Measurements from ENCODE around the gene MKLN1.

MKLN1 gene

DNA sequence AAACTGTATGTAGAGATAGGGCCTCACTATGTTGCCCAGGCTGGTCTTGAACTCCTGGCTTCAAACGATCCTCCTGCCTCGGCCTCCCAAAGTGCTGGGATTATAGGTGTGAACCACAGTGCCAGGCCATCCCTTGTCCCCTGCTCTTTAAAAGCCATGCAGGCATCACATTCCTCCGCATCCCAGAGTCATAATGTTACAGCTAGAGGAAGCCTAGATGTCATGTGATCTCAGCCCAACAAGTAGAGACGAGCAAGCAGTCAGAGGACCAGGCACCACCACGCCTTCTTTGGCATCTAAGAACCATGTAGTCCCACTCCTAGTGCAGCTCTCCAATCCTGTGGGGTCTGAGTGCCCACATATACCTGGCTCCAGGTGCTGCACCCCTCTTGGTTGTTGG lies 215.6 kb downstream of the MKLN1 start:
- TF ChIP-seq, protein P1, sequence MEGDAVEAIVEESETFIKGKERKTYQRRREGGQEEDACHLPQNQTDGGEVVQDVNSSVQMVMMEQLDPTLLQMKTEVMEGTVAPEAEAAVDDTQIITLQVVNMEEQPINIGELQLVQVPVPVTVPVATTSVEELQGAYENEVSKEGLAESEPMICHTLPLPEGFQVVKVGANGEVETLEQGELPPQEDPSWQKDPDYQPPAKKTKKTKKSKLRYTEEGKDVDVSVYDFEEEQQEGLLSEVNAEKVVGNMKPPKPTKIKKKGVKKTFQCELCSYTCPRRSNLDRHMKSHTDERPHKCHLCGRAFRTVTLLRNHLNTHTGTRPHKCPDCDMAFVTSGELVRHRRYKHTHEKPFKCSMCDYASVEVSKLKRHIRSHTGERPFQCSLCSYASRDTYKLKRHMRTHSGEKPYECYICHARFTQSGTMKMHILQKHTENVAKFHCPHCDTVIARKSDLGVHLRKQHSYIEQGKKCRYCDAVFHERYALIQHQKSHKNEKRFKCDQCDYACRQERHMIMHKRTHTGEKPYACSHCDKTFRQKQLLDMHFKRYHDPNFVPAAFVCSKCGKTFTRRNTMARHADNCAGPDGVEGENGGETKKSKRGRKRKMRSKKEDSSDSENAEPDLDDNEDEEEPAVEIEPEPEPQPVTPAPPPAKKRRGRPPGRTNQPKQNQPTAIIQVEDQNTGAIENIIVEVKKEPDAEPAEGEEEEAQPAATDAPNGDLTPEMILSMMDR (IDR thresholded peaks at IDR 0.05; ENCODE audit: low read depth, low read length) = no peak
- no peak for DNase-seq (ENCODE audit: low read depth, low spot score)
- no peak overlapping the region for H3K4me3 ChIP-seq (ENCODE audit: low read depth, low read length)
- in situ Hi-C loops (cut with HindIII; ENCODE audit: low sequenced_read_pairs) = no loop called here

DNA sequence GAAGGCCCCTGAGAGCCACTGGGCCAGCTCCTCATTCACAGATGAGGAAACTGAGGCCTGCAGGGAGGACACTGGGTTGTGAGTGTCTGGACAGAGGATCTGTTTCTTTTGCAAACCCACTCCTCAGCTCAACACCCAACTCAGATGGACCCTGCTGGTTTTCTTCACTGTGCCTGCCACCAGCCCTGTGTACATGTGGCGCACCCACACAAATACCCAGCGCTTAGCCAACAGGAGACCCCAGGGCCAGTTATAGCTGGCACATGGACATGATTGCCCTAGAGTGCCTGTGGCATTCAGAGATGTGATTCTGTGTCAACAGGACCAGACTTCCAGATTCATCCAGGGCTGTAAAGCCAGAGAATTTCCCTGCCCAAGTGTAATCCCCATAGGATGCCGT lies 216.3 kb downstream of the MKLN1 start:
- TF ChIP-seq, protein P1 (IDR thresholded peaks at IDR 0.05; ENCODE audit: low read depth, low read length) = no peak
- in situ Hi-C loops (cut with HindIII; ENCODE audit: low sequenced_read_pairs) = no loop called here
- no peak overlapping the region for H3K4me3 ChIP-seq (ENCODE audit: low read depth, low read length)
- no peak for DNase-seq (ENCODE audit: low read depth, low spot score)

DNA sequence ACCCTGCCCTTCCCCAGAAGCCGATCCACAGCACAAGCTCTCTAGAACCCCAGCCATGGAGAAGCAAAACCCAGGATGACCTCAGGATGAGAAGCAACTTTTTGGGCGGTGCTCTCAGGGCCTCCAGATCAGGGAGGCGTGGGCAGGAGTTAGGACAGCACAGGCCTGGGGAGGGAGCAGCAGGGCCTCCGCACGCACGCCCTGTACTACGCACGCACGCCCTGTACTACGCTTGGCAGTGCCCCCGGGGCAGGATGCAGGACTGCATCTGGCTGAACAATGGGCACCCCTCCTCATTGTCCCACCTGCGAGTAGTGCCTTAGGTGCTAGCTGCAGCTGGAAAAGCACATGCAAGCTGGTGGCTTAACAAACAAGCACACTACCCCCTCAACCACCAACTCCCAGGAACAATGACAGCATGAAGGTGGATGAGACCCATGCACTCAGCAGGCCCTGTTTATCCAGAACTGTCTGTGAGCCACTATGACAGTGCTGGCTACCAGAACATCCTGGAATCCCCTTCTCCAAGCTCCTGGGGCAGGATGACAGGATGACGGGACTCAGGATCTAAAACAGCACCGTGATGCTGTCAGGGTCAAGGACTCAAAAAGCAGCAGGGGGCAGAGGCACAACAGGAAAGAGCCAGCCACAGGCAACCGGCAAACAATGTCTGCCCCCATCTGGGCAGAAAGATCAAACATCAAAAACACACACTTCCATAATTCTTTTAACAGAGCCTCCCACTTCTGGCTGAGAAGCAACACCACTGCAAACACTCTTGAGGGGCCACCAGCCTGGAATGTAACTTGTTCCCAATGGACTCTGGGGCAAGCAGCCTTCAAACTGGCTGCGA lies 217.0 kb downstream of the MKLN1 start:
- in situ Hi-C loops (cut with HindIII; ENCODE audit: low sequenced_read_pairs) = no loop called here
- peak; percentile 69 for DNase-seq (ENCODE audit: low read depth, low spot score)
- TF ChIP-seq, protein P1 (IDR thresholded peaks at IDR 0.05; ENCODE audit: low read depth, low read length) = peak; percentile 36
- H3K4me3 ChIP-seq (ENCODE audit: low read depth, low read length) = no peak overlapping the region

DNA sequence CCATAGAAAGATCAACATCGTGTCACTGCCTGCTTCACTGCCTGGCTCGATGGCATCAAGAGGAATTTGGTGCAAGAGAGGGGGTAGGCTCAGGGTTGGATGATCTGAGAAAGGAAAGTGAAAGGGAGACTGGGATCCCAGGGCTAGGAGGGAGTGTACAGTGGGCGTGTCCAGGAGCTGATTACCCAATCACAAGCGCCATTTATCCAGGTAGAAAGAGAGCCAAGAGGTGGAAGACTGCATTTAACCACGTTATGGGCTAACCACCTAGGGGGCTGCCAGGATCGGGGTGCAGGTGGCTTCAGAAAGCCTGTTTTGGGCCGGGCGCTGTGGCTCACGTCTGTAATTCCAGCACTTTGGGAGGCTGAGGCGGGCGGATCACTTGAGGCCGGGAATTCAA lies 218.4 kb downstream of the MKLN1 start:
- H3K4me3 ChIP-seq (ENCODE audit: low read depth, low read length) = no peak overlapping the region
- TF ChIP-seq, protein P1 (IDR thresholded peaks at IDR 0.05; ENCODE audit: low read depth, low read length) = no peak
- DNase-seq (ENCODE audit: low read depth, low spot score) = no peak
- in situ Hi-C loops (cut with HindIII; ENCODE audit: low sequenced_read_pairs) = no loop called here
